HG03139 (cell line): ENCODE measurements around the gene FLT1.

Experiments
- ATAC-seq: cut with Tn5 transposase; IDR thresholded peaks from one replicate; pipeline ENCODE4 v1.9.1; 2021; ENCODE audit not compliant: unreplicated experiment

FLT1 gene

GRCh38 chr13:28488376-28489005 lies 6.4 kb downstream of the FLT1 start:
- no peak for ATAC-seq

DNA sequence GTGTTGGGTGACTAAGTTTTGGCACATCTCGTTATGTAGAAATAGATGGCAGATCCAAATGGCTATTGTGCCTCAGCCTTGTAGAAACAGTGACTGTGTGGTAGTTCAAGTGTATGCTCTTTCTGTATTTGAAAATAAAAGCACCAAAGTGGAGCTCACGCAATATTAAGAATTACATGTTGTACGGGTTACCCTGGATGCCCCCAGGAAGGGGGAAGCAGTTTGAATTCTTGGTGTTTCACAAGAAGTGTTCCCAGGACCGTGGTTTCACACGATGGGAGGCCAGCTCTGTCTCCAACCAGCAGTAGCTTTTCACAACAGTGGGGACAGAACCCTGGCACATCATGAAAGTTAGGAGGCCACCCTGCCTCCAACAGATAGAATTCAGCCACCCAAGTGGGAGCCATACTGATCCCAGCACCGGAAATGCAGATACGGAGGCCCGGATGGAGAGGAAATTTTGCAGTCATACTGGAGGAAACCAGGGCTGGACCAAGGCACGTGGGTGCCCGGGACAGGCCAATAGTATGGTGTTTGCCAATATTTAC lies 8.9 kb downstream of the FLT1 start:
- no peak for ATAC-seq

DNA sequence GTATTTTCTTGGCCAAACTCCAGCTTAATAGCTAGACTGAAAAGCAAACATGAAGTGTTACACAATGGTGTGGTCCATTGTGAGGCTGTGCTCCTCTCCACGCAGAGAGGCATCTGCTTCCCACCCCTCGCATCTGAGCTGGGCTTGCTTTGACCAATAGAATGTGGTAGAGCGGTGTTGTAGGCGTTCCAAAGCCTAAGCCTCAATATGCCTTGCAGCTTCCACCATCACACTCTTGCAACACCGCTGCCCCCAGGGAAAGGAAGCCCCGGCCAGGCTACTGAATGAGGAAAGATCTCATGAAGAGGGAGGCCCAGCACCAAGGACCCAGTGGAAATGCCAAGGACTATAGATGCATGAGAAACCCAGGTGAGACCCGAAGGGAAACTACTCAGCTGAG lies 9.4 kb downstream of the FLT1 start:
- ATAC-seq = no peak

- ATAC-seq = no peak
Observed at GRCh38 chr13:28485097-28485496, 9.8 kb downstream of the FLT1 start.

- ATAC-seq = no peak
Observed at GRCh38 chr13:28483313-28483931, 11.5 kb downstream of the FLT1 start.

GRCh38 chr13:28479005-28479404 lies 15.9 kb downstream of the FLT1 start:
- no peak for ATAC-seq

DNA sequence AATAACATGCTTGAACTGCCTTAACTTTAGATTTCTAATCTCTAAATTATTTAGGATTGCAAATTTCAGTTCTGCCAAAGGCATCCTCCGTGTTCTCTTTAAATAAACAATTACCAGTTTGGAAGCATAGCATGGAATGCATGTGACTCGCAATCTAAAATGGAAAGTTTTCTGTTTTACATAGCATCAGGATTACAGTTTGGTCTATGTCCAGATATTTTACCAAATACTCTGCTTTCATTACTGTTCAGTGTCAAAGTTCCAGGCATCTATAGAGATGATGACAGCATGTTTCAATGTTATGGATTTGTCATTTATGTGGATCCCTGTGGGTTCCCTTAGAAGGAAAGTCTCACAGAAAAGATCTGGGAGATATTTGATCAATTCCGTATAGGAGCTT lies 16.8 kb downstream of the FLT1 start:
- no peak for ATAC-seq

GRCh38 chr13:28477709-28477973 lies 17.3 kb downstream of the FLT1 start:
- no peak for ATAC-seq

GRCh38 chr13:28476919-28477708 lies 17.8 kb downstream of the FLT1 start:
- no peak for ATAC-seq

DNA sequence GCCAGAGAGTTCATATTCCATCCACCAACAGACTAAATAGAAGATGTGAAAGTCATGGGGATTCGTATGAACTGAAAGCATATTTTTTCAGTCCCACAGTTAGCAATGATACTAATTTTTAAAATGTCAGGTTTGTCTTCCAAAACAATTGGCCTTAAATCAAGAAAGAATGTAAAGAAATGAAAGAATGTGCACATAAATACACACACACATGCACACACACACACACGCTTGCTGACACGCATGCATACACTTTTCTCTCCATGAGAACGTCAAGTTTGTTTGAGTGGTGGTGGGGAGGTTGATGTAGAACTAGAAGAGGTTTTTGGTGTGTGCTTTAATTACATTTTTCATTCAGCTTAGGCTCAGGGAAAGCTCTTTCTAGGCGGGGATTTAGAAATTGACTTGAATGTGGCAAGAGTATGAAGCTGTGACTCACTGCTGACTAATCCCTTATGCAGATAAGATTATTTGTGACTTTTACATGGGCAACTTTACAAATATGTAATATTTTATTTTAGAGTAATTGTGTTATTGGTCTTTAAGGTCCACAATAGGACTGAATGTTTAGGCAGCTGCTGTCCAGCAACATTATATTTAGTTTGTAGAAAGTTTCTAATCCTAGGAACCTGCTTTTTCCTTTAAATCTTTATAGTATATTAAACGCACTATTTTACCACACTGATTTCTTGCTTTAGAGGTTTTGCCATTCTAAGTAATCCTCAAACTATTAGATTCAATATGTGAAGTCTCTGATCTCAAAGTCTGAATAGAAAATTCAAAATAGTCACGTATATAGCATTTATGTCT lies 18.8 kb downstream of the FLT1 start:
- no peak for ATAC-seq

DNA sequence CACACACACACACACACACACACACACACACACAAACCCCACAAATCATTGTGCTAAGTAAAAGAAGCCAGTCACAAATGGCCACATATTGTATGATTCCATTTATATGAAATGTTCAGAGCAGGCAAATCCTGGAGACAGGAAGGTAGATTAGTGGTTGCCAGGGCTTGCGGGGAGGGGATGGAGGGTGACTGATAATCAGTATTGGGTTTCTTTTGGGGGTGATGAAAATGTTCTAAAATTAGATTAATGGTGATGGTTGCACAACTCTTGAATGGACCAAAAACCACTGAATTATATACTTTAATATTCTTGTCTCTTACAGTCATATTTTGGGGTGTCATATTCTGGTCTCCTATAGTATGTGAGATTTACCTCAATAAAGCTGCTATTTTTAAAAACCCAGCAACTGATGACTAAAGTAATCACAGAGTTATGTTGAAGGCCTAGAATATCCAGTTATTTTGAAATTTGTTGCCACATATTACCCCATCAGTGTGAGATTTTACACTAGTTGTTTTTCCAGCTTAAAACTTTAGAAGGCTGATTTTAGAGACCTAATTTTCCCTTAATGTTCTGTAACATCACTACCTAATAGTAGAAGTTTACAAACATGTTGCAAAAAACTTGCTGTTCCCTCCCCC lies 20.3 kb downstream of the FLT1 start:
- no peak for ATAC-seq

- ATAC-seq = no peak
Observed at GRCh38 chr13:28473044-28473443, 21.9 kb downstream of the FLT1 start.

DNA sequence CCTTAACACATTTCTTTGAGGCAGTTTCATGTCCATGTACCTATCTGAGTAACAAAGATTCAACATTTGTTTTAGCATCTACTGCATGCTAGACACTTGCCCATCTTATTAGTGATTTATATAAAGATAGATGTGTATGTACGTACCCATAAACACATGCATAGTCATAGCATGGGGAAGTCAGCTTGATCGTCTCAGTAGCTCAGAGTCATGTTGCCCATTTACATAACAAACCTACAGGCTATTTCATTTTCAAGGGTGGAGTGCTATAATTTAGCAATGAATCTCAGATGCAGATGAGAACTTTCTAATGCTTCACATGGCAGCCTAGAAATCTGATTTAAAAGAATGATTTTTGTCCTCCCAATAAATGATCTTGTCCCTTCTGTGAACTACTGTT lies 23.5 kb downstream of the FLT1 start:
- ATAC-seq = no peak

DNA sequence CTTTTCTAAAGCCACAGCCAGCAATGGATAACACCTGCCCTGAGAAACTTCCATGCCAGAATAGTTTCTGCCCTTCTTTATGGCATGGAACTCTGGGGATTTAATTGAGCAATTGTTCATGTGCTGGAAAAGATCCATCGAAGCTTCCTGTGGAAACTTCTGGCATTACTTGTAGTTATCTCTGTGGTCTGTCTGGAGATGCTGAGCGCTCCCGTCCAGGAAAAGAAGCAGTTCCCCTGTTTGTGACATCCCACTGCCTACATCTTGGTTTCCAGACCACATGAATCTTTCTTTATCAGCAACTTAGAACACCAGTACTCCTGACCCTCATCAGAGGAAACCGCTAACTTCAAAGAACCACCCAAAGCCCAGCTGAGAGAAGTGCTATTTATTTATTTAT lies 24.6 kb downstream of the FLT1 start:
- no peak for ATAC-seq

- ATAC-seq = no peak
Observed at GRCh38 chr13:28469316-28469715, 25.6 kb downstream of the FLT1 start.

DNA sequence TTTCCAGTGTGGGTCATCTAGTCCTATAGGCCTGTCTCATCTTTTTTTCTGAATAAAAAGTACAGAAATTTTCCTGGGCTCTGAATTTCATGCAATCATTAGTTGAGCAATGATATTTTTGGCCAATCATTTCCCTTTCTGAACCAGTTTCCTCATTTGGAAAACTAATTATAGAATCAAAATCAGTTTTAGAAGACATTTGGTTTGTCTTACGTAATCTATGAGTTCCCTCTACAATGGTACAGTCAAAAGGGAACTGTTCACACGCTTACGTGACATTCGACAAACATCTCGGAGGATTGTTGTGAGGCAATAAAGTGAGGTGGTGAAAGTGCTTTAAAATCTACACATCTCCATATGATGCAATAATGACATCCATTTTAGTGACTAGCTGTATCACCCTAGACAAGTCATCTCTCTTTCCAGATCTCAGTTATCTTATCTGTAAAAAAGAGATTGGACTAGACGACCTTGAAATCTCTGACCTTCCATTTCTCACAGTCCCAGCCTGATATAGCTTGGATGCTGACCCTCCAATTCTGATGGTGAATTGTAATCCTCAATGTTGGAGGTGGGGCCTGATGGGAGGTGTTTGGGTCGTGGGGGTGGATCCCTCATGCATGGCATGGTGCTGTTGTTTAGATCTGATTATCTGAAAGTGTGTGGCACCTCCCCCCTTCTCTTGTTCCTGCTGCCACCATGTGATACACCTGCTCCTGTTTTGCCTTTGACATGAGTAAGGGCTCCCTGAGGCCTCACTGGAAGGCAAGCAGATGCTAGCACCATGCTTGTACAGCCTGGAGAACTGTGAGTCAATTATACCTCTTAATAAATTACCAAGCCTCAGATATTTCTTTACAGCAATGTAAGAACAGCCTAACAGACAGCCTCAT lies 26.7 kb downstream of the FLT1 start:
- ATAC-seq = no peak

- ATAC-seq = no peak
Observed at GRCh38 chr13:28467034-28467433, 27.9 kb downstream of the FLT1 start.

- ATAC-seq = no peak
Observed at GRCh38 chr13:28466151-28466550, 28.8 kb downstream of the FLT1 start.

GRCh38 chr13:28464861-28465460 lies 30.0 kb downstream of the FLT1 start:
- no peak for ATAC-seq

DNA sequence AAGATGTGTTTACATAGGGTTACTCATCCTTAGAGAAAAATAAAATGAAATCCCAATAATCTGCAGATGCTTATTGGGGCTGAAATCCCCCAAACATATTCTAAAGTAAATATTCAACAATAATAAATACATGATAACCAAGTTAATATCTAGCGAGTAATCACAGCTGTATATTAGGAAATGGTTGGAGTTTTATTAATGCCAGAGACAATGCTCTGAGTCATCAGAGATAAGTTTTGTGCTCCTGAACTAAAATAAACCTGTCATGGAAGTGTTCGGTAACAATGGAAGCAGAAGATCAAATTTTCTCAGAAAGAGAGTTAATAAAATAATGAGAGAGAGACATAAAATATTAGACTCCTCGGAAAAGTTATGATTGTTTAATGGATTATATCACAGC lies 31.4 kb downstream of the FLT1 start:
- no peak for ATAC-seq
